Glutamatergic neuron (in vitro differentiated cells): Measurements from ENCODE around the gene P2RY2. TPM values are rescaled to one million over a fixed set of nuclear protein-coding genes. Genes with fewer than 3 reads are reported as not detected.

Experiments
- DNase-seq: peaks from one replicate; pipeline ENCODE4 v3.0.0; 2022
- H3K27ac Mint-ChIP-seq: one replicate; pipeline ENCODE4 v1.8.0; 2020; ENCODE audit warnings: mild to moderate bottlenecking, mixed read lengths, inconsistent platforms; ENCODE audit not compliant: unreplicated experiment
- H3K27me3 Mint-ChIP-seq: one replicate; pipeline ENCODE4 v1.8.0; 2020; ENCODE audit warnings: mild to moderate bottlenecking, moderate library complexity, mixed read lengths, inconsistent platforms; ENCODE audit not compliant: unreplicated experiment
- H3K36me3 Mint-ChIP-seq: one replicate; pipeline ENCODE4 v1.8.0; 2020; ENCODE audit warnings: mild to moderate bottlenecking, mixed read lengths, inconsistent platforms; ENCODE audit not compliant: unreplicated experiment
- H3K4me1 Mint-ChIP-seq: one replicate; pipeline ENCODE4 v1.8.0; 2020; ENCODE audit warnings: mild to moderate bottlenecking, low read depth, mixed read lengths, inconsistent platforms; ENCODE audit not compliant: unreplicated experiment
- H3K4me3 Mint-ChIP-seq: one replicate; pipeline ENCODE4 v1.8.0; 2020; ENCODE audit warnings: mild to moderate bottlenecking, mixed read lengths, inconsistent platforms; ENCODE audit not compliant: unreplicated experiment
- H3K9me3 Mint-ChIP-seq: one replicate; pipeline ENCODE4 v1.8.0; 2020; ENCODE audit warnings: mild to moderate bottlenecking, moderate library complexity, mixed read lengths, inconsistent platforms; ENCODE audit not compliant: unreplicated experiment
- total RNA-seq: library from RNA; stranded (reverse); fragmentation: NEBNext Ultra II Directional; extraction: Animal tissue kit (Norgen Biotek cat#: 25700); gene quantifications from one replicate; pipeline ENCODE4 v1.2.1, GENCODE V29; 2021; ENCODE audit not compliant: unreplicated experiment
- TF ChIP-seq, protein P1 (sequence below): fragments of 200-600 bp; sonication (generic); IDR thresholded peaks from one replicate; pipeline ENCODE4 v1.5.0; 2021; ENCODE audit not compliant: partially characterized antibody, unreplicated experiment

Gene P2RY2
- total RNA-seq, 1 donor from 2014 or later: 0.69 TPM

DNA sequence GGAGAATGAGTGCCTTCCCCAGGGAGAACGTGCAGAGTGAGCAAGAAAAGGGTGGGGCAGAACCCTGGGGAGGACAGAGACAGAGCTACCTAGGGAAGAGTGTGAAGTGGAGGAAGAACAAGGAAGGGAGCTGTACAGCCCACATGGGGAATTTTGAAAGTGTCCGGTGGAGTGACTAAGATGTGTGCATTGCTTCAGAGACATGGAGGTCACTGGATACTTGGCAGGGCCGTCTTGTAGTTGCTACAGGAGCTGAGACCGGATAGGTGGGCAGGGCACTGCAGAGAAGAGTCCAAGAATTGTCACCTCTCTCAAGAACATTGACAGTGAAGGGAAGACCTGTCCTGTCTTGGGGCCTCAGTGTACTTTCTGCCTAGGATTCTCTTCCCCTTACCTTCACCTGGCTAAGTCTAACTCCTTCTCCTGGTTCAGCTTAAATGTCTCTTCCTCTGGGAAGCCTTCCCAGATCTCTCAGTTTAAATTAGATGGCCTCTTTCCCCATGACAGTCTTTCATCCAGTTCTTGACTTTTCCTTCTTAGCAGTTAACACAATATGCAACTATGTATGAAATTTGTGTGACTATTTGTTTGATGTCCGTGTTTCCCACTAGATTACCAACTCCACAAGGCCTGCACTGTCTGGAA, 44.9 kb downstream of the P2RY2 start:
- Mint-ChIP-seq H3K4me3 (no peak overlapping the region), H3K36me3 (no peaks in the 10 kb centered on the region), H3K4me1 (peaks cover 28% of the 10 kb centered on the region), H3K27me3 (peaks cover 8% of the 10 kb centered on the region), H3K9me3 (peaks cover 3% of the 10 kb centered on the region), H3K27ac (no peak overlapping the region)
- DNase-seq: no peak
- TF ChIP-seq, protein P1, sequence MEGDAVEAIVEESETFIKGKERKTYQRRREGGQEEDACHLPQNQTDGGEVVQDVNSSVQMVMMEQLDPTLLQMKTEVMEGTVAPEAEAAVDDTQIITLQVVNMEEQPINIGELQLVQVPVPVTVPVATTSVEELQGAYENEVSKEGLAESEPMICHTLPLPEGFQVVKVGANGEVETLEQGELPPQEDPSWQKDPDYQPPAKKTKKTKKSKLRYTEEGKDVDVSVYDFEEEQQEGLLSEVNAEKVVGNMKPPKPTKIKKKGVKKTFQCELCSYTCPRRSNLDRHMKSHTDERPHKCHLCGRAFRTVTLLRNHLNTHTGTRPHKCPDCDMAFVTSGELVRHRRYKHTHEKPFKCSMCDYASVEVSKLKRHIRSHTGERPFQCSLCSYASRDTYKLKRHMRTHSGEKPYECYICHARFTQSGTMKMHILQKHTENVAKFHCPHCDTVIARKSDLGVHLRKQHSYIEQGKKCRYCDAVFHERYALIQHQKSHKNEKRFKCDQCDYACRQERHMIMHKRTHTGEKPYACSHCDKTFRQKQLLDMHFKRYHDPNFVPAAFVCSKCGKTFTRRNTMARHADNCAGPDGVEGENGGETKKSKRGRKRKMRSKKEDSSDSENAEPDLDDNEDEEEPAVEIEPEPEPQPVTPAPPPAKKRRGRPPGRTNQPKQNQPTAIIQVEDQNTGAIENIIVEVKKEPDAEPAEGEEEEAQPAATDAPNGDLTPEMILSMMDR: no peak

DNA sequence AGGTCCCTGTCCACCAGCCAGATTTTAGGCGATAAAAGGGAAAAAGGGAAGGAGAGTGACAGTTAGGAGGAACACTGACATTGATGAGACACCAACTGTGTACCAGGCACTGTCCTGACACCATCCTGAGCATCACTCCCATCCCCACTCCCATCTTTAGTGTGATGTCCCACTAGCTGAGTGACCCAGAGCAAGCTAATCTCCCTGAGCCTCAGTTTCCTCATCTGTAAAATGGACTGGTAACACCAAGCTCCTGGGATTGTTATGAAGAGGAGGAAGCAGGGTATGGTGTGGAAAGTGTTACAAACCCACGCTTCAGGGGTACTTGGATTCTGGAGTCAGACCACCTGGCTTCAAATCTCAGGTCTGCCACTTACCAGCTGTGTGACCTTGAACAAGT, 45.6 kb downstream of the P2RY2 start:
- H3K27me3 Mint-ChIP-seq: peaks cover 8% of the 10 kb centered on the region
- H3K4me1 Mint-ChIP-seq: peaks cover 27% of the 10 kb centered on the region
- H3K36me3 Mint-ChIP-seq: no peaks in the 10 kb centered on the region
- H3K9me3 Mint-ChIP-seq: peaks cover 3% of the 10 kb centered on the region
- no peak for DNase-seq
- H3K27ac Mint-ChIP-seq: no peak overlapping the region
- no peak overlapping the region for H3K4me3 Mint-ChIP-seq
- TF ChIP-seq, protein P1: no peak

DNA sequence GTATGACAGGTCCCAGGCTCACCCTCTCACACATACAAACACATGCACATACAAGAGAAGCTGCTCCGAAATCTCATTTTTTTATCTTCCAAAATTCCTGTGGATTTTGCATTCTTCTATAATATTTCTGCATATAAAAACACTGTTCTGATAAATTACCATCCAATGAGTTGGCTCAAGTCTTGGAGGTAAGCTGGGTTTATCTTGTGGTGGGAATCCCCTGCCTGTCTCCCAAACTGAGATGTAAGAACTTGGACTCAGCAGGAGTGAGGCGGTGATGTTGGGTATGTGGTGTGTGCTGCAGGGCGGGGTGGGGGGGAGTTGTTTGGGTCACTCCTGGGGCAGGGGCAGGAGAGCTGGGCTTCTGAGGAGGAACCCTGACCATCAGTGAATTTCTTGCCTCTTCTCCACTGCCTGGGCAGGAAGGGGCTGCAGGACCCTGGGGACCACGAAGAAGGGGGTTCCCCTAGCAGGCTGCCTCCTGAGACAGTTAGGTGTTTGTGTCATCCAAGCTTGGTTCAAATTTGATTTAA, 47.3 kb downstream of the P2RY2 start:
- no peak overlapping the region for H3K27ac Mint-ChIP-seq
- no peaks in the 10 kb centered on the region for H3K36me3 Mint-ChIP-seq
- peaks cover 24% of the 10 kb centered on the region for H3K4me1 Mint-ChIP-seq
- no peak overlapping the region for H3K4me3 Mint-ChIP-seq
- TF ChIP-seq, protein P1: no peak
- peaks cover 3% of the 10 kb centered on the region for H3K9me3 Mint-ChIP-seq
- H3K27me3 Mint-ChIP-seq: peaks cover 4% of the 10 kb centered on the region
- no peak for DNase-seq

DNA sequence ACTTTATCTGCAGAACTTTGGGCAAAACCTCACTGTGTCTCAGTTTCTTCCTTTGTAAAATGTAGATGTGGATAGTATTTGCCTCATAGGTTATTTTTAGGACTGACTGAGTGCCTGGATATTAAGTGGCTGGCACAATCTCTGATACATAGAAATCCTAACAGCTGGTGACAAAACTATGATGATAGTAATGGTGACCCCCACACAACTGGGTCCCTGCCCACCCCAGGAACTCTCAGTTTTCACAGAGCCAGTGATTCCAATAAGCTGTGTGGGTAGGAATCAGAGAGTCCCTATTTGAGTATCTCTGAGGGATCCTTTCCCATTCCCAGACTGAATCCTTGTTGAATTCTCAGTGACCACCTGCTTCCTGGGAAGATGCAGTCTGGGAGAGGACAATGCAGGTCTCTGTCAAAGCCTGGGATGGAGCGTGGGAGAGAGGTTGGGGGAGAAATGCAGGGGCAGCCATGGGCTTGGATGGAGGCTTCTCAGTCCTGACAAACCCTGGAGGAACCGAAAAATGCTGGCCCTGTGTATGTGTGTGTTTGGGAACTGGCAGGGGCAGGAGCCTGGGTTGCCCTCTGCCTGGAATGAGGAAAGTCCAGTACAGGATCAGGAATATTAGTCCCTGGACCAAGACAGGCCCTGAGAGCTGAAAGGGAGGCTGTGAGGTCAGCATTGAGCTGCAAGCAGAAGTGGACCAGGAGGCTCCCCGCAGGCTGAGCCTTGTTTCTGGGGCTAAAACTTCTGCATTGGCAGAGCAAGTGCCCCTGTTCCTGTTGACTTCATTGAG, 48.0 kb downstream of the P2RY2 start:
- no peak for DNase-seq
- Mint-ChIP-seq H3K36me3 (no peaks in the 10 kb centered on the region), H3K4me1 (peaks cover 25% of the 10 kb centered on the region), H3K27me3 (peaks cover 5% of the 10 kb centered on the region), H3K9me3 (peaks cover 3% of the 10 kb centered on the region), H3K27ac (no peak overlapping the region), H3K4me3 (no peak overlapping the region)
- TF ChIP-seq, protein P1: no peak

DNA sequence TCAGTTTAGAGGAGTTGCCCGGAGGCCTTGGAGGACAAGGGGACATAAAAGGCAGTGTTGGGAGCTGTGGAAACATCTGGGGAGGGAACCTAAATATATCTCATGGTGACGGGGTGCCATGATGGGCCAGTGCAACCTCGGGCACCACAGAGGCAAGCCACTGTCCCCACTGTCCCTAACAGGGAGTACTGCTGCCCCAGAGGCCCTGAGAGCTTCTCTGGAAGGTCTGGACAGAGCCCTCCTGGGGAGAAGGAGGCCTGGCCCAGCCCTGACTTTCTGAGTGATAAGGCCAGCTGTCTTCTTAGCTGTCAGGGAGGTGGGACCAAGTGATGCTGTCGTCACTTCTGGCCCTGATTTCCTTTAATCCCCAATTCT, 48.6 kb downstream of the P2RY2 start:
- Mint-ChIP-seq H3K9me3 (peaks cover 6% of the 10 kb centered on the region), H3K4me1 (peaks cover 30% of the 10 kb centered on the region), H3K27me3 (peaks cover 5% of the 10 kb centered on the region), H3K27ac (no peak overlapping the region), H3K4me3 (no peak overlapping the region), H3K36me3 (no peaks in the 10 kb centered on the region)
- TF ChIP-seq, protein P1: no peak
- DNase-seq: no peak
